GM12892 (cell line): ENCODE measurements around the gene ITIH4.

Experiments used
- POLR2A ChIP-seq: IDR thresholded peaks from 2 replicates; pipeline ENCODE4 v1.6.1; 2011; ENCODE audit warnings: low read depth, low read length, control low read depth
- POLR2AphosphoS5 ChIP-seq: IDR thresholded peaks from 2 replicates; pipeline ENCODE4 v1.6.1; 2011; ENCODE audit warnings: low read depth, low read length, control low read depth

GRCh38 chr3:52786330-52787215 is 43.9 kb downstream of the ITIH4 start:
- no peak for TF ChIP-seq POLR2A
- TF ChIP-seq POLR2AphosphoS5, result no peak
